ENCODE results near the gene GALNT12. TPM values are rescaled to one million over a fixed set of nuclear protein-coding genes. Genes with fewer than 3 reads are reported as not detected.

GALNT12 gene
- total RNA-seq, 1 experiment from 2014 or later, result 31.2 TPM

DNA sequence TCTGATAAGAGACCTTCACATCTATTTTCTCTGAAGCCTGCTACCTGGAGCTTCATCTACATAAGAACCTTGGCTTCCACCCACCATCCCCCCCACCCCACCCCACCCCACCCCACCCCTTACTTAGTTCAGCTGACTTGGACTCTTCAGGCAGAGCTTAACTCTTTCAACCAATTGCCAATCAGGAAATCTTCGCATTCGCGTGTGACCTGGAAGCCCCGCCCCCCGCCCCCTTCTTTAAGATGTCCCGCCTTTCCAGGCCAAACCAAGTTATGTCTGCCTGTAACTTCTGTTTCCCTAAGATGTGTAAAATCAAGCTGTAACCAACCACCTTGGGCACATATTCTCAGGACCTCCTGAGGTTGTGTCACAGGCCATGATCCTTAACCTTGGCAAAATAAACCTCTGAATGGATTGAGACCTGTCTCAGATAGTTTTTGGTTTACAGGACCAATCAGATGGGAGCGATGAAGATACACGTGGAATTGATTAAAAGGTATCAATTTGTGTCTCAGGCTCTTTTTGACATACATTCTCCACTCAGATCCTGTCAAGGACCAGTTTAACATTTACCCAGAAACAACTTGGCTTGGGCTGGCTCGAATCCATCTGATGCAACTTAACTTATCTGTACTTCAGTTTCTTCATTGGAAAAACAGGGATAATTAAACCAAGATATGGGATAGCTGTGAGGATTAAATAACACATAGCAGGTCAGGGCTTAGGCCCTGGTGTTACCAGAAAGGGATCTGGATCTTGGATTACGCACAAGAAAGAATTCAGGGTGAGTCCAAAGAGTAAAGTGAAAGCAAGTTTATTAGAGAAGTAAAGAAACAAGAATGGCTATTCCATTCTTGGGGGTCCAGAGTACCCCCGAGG, 43.6 kb downstream of the GALNT12 start:
- H3K79me2 ChIP-seq (ENCODE audit: insufficient read depth, low read length), result no peaks in the 10 kb centered on the region
- H3K36me3 ChIP-seq (ENCODE audit: control insufficient read depth in 1 of 2, insufficient read depth in 2 of 2, low read length in 2 of 2), result peaks cover 2% of the 10 kb centered on the region in 2 experiments; a peak in 2 of 4 replicates
- H3K9ac ChIP-seq (ENCODE audit: low read length), result no peak overlapping the region
- no peak overlapping the region for H3K27ac ChIP-seq (ENCODE audit: low read depth, low read length)
- H3K4me3 ChIP-seq (replicated peaks in 1 of 2; ENCODE audit: low read depth in 1 of 2, low read length in 2 of 2), result 0 out of 4 replicates have a peak overlapping the region, but pooled peaks of 1 of the 2 experiments have one; percentile 5
- ATAC-seq (no peak), DNase-seq (ENCODE audit: low read depth, low spot score) (no peak)
- POLR2A ChIA-PET, result interaction anchor here (0.6 kb wide), 1 partner anchor 1061 kb away, joined by 4 read pairs; no protein-coding TSS in a partner anchor
- BruUV-seq (replicated peaks), result no TSS peak
- H2AFZ ChIP-seq (ENCODE audit: low read depth, low read length, poor library complexity, severe bottlenecking), result no peak overlapping the region
- peaks cover 9 to 39% of the 10 kb centered on the region in 2 experiments; a peak in 3 of 4 replicates for H3K4me1 ChIP-seq (ENCODE audit: control insufficient read depth in 1 of 2, insufficient read depth in 2 of 2, low read length in 2 of 2)
- intact Hi-C loops (cut with micrococcal nuclease), result no loop called here
- no peaks in the 10 kb centered on the region for H3K27me3 ChIP-seq (ENCODE audit: insufficient read depth, low read length)
- H4K20me1 ChIP-seq (ENCODE audit: insufficient read depth), result no peaks in the 10 kb centered on the region
- CTCF ChIA-PET, result interaction anchor here (0.9 to 4.5 kb wide), 2 partner anchors 124 to 147 kb away, joined by 4 to 55 read pairs; no protein-coding TSS in a partner anchor
- peak overlapping the region; percentile 57 for H3K4me2 ChIP-seq (ENCODE audit: low read length)
- TF ChIP-seq SRF (IDR thresholded peaks at IDR 0.05; ENCODE audit: low read depth) (no peak), SP1 (IDR thresholded peaks at IDR 0.05; ENCODE audit: low read depth) (no peak), FOSL1 (IDR thresholded peaks at IDR 0.05; ENCODE audit: low read depth) (no peak), ZFX (IDR thresholded peaks at IDR 0.05) (no peak), POLR2A (IDR thresholded peaks at IDR 0.05; ENCODE audit: borderline replicate concordance, extremely low read depth, insufficient read depth, insufficient read length) (no peak), TCF7L2 (IDR thresholded peaks at IDR 0.05; ENCODE audit: borderline replicate concordance, extremely low read depth, insufficient read depth, insufficient read length) (no peak), RAD21 (IDR thresholded peaks at IDR 0.05; ENCODE audit: low read depth) (no peak), EZH2 (IDR thresholded peaks at IDR 0.05) (no peak), ELF1 (IDR thresholded peaks at IDR 0.05; ENCODE audit: borderline replicate concordance, low read depth) (no peak), EZH2phosphoT487 (IDR thresholded peaks at IDR 0.05; ENCODE audit: borderline replicate concordance) (no peak), POLR2AphosphoS5 (IDR thresholded peaks at IDR 0.05; ENCODE audit: low read depth, low read length) (no peak), ZNF274 (IDR thresholded peaks at IDR 0.05; ENCODE audit: low read depth, low read length) (no peak)
- TF ChIP-seq, protein P1, sequence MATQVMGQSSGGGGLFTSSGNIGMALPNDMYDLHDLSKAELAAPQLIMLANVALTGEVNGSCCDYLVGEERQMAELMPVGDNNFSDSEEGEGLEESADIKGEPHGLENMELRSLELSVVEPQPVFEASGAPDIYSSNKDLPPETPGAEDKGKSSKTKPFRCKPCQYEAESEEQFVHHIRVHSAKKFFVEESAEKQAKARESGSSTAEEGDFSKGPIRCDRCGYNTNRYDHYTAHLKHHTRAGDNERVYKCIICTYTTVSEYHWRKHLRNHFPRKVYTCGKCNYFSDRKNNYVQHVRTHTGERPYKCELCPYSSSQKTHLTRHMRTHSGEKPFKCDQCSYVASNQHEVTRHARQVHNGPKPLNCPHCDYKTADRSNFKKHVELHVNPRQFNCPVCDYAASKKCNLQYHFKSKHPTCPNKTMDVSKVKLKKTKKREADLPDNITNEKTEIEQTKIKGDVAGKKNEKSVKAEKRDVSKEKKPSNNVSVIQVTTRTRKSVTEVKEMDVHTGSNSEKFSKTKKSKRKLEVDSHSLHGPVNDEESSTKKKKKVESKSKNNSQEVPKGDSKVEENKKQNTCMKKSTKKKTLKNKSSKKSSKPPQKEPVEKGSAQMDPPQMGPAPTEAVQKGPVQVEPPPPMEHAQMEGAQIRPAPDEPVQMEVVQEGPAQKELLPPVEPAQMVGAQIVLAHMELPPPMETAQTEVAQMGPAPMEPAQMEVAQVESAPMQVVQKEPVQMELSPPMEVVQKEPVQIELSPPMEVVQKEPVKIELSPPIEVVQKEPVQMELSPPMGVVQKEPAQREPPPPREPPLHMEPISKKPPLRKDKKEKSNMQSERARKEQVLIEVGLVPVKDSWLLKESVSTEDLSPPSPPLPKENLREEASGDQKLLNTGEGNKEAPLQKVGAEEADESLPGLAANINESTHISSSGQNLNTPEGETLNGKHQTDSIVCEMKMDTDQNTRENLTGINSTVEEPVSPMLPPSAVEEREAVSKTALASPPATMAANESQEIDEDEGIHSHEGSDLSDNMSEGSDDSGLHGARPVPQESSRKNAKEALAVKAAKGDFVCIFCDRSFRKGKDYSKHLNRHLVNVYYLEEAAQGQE (IDR thresholded peaks at IDR 0.05; ENCODE audit: low read depth), result no peak
- TF ChIP-seq, protein P2, sequence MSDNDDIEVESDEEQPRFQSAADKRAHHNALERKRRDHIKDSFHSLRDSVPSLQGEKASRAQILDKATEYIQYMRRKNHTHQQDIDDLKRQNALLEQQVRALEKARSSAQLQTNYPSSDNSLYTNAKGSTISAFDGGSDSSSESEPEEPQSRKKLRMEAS (IDR thresholded peaks at IDR 0.05), result no peak
- TF ChIP-seq, protein P3, sequence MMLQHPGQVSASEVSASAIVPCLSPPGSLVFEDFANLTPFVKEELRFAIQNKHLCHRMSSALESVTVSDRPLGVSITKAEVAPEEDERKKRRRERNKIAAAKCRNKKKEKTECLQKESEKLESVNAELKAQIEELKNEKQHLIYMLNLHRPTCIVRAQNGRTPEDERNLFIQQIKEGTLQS (IDR thresholded peaks at IDR 0.05), result no peak
- RAD21 ChIA-PET (ENCODE audit: low non-redundant PET in 1 of 2, low total read pairs in 2 of 2, uncharacterized antibody in 2 of 2, unreplicated experiment in 2 of 2), result no interaction called here
- H3K9me3 ChIP-seq (ENCODE audit: control insufficient read depth in 1 of 2, insufficient read depth in 1 of 2, low read depth in 1 of 2, low read length in 2 of 2), result no peaks in the 10 kb centered on the region
- no peaks in the 10 kb centered on the region for H3K9me2 ChIP-seq (ENCODE audit: insufficient read depth)
